Measurements from ENCODE around the gene FGD4. TPM values are rescaled to one million over a fixed set of nuclear protein-coding genes. Genes with fewer than 3 reads are reported as not detected.

Gene FGD4
- total RNA-seq, 1 donor from 2014 or later, result 55.6 TPM

- Histone ChIP-seq H3K9me3 (no peaks in the 10 kb centered on the region), H3K4me1 (peaks cover 33% of the 10 kb centered on the region), H3K27ac (no peak overlapping the region), H3K36me3 (no peaks in the 10 kb centered on the region), H3K27me3 (ENCODE audit: low read depth) (peaks cover 4% of the 10 kb centered on the region), H3K4me3 (no peak overlapping the region)
- DNase-seq (no peak), ATAC-seq (no peak)
- TF ChIP-seq CTCF (IDR thresholded peaks at IDR 0.05), result no peak
- intact Hi-C loops (cut with DNase I), result no loop called here
Measured at GRCh38 chr12:32402170-32402569, 2.8 kb downstream of the FGD4 start.

- Histone ChIP-seq H3K4me1 (peaks cover 33% of the 10 kb centered on the region), H3K9me3 (no peaks in the 10 kb centered on the region), H3K27ac (no peak overlapping the region), H3K27me3 (ENCODE audit: low read depth) (peaks cover 4% of the 10 kb centered on the region), H3K36me3 (no peaks in the 10 kb centered on the region), H3K4me3 (no peak overlapping the region)
- DNase-seq (no peak), ATAC-seq (no peak)
- TF ChIP-seq CTCF (IDR thresholded peaks at IDR 0.05), result no peak
- intact Hi-C loops (cut with DNase I), result no loop called here
Measured at GRCh38 chr12:32402946-32403345, 3.6 kb downstream of the FGD4 start.

GRCh38 chr12:32407795-32408194 lies 8.4 kb downstream of the FGD4 start:
- intact Hi-C loops (cut with DNase I), result no loop called here
- Histone ChIP-seq H3K4me1 (peaks cover 10% of the 10 kb centered on the region), H3K27ac (no peak overlapping the region), H3K4me3 (no peak overlapping the region), H3K27me3 (ENCODE audit: low read depth) (no peaks in the 10 kb centered on the region), H3K9me3 (no peaks in the 10 kb centered on the region), H3K36me3 (no peaks in the 10 kb centered on the region)
- TF ChIP-seq CTCF (IDR thresholded peaks at IDR 0.05), result no peak
- DNase-seq, result no peak
- ATAC-seq, result no peak

GRCh38 chr12:32413412-32413811 lies 14.1 kb downstream of the FGD4 start:
- DNase-seq (no peak), ATAC-seq (no peak)
- H3K9me3 ChIP-seq, result no peaks in the 10 kb centered on the region
- no peaks in the 10 kb centered on the region for H3K36me3 ChIP-seq
- H3K27me3 ChIP-seq (ENCODE audit: low read depth), result no peaks in the 10 kb centered on the region
- no peak overlapping the region for H3K4me3 ChIP-seq
- no peak for TF ChIP-seq CTCF (IDR thresholded peaks at IDR 0.05)
- intact Hi-C loops (cut with DNase I), result no loop called here
- no peaks in the 10 kb centered on the region for H3K4me1 ChIP-seq
- H3K27ac ChIP-seq, result no peak overlapping the region

GRCh38 chr12:32418221-32418620 lies 18.9 kb downstream of the FGD4 start:
- H3K4me3 ChIP-seq, result no peak overlapping the region
- intact Hi-C loops (cut with DNase I), result no loop called here
- no peaks in the 10 kb centered on the region for H3K9me3 ChIP-seq
- no peaks in the 10 kb centered on the region for H3K36me3 ChIP-seq
- TF ChIP-seq CTCF (IDR thresholded peaks at IDR 0.05), result no peak
- ATAC-seq (no peak), DNase-seq (no peak)
- H3K27ac ChIP-seq, result no peak overlapping the region
- no peaks in the 10 kb centered on the region for H3K27me3 ChIP-seq (ENCODE audit: low read depth)
- H3K4me1 ChIP-seq, result peaks cover 21% of the 10 kb centered on the region
